Measurements from ENCODE around the gene AGA. TPM values are rescaled to one million over a fixed set of nuclear protein-coding genes. Genes with fewer than 3 reads are reported as not detected.
A peak's percentile ranks its signal among the peaks of the same experiment; 100 is the strongest.

The AGA gene
- total and polyA plus RNA-seq, 2 of the 13 experiments (the other 11 are each of a cell fraction or from before 2014, with no cell fraction given): 21.9 to 22.3 TPM

DNA sequence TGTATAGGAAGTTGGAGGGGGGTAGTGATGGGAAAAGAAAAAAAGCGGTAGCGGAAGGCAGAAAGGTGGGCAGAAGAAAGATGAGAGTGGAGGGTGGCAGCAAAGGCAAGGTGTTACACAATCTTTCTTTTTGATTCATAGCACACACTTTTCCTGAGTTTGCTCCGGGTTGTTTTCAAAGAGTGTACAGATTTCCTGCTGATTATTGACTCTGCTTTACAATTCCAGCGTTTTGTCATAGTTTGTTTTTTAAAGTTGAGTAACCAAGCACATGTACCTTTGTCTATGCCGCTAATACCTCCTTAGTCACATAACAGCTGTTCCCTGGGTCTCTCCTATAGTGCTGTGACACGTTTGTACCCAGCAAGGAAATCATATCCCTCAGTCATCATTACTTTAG is 50.3 kb downstream of the AGA start (continued):
- TF ChIP-seq POLR2G (IDR thresholded peaks at IDR 0.05; ENCODE audit: low read depth, low read length): no peak
- TF ChIP-seq, protein P1, sequence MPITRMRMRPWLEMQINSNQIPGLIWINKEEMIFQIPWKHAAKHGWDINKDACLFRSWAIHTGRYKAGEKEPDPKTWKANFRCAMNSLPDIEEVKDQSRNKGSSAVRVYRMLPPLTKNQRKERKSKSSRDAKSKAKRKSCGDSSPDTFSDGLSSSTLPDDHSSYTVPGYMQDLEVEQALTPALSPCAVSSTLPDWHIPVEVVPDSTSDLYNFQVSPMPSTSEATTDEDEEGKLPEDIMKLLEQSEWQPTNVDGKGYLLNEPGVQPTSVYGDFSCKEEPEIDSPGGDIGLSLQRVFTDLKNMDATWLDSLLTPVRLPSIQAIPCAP (CRISPR knock-in tag; IDR thresholded peaks at IDR 0.05; ENCODE audit: low read depth): no peak
- no peak for TF ChIP-seq SOX13 (IDR thresholded peaks at IDR 0.05)
- TF ChIP-seq SOX13 (CRISPR knock-in tag; conservative IDR thresholded peaks at IDR 0.05 in 1 of 2, IDR thresholded peaks at IDR 0.05 in 1 of 2): peak in 1 of 2 experiments; percentile 70; a peak in 2 of 4 replicates
- TF ChIP-seq ZNF546 (CRISPR knock-in tag; conservative IDR thresholded peaks at IDR 0.05): no peak
- TF ChIP-seq EHMT2 (IDR thresholded peaks at IDR 0.05; ENCODE audit: borderline replicate concordance, low read depth, low read length): no peak
- no peak for TF ChIP-seq ZNF598 (CRISPR knock-in tag; IDR thresholded peaks at IDR 0.05; ENCODE audit: borderline replicate concordance)
- no peak for TF ChIP-seq ARNT (IDR thresholded peaks at IDR 0.05)
- no peak for TF ChIP-seq KDM3A (CRISPR knock-in tag; IDR thresholded peaks at IDR 0.05; ENCODE audit: low read depth)
- TF ChIP-seq, protein P2, sequence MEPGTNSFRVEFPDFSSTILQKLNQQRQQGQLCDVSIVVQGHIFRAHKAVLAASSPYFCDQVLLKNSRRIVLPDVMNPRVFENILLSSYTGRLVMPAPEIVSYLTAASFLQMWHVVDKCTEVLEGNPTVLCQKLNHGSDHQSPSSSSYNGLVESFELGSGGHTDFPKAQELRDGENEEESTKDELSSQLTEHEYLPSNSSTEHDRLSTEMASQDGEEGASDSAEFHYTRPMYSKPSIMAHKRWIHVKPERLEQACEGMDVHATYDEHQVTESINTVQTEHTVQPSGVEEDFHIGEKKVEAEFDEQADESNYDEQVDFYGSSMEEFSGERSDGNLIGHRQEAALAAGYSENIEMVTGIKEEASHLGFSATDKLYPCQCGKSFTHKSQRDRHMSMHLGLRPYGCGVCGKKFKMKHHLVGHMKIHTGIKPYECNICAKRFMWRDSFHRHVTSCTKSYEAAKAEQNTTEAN (CRISPR knock-in tag; conservative IDR thresholded peaks at IDR 0.05): 0 out of 2 replicates have a peak, but pooled peaks have one; percentile 31
- TF ChIP-seq, protein P3, sequence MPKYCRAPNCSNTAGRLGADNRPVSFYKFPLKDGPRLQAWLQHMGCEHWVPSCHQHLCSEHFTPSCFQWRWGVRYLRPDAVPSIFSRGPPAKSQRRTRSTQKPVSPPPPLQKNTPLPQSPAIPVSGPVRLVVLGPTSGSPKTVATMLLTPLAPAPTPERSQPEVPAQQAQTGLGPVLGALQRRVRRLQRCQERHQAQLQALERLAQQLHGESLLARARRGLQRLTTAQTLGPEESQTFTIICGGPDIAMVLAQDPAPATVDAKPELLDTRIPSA (CRISPR knock-in tag; IDR thresholded peaks at IDR 0.05; ENCODE audit: borderline replicate concordance): no peak
- no peak for TF ChIP-seq ZNF563 (CRISPR knock-in tag; IDR thresholded peaks at IDR 0.05)
- no peak for TF ChIP-seq ZNF577 (CRISPR knock-in tag; IDR thresholded peaks at IDR 0.05; ENCODE audit: borderline replicate concordance, low read depth)
- TF ChIP-seq ZNF501 (CRISPR knock-in tag; IDR thresholded peaks at IDR 0.05): no peak
- TF ChIP-seq CHCHD3 (CRISPR knock-in tag; IDR thresholded peaks at IDR 0.05): no peak
- TF ChIP-seq, protein P4, sequence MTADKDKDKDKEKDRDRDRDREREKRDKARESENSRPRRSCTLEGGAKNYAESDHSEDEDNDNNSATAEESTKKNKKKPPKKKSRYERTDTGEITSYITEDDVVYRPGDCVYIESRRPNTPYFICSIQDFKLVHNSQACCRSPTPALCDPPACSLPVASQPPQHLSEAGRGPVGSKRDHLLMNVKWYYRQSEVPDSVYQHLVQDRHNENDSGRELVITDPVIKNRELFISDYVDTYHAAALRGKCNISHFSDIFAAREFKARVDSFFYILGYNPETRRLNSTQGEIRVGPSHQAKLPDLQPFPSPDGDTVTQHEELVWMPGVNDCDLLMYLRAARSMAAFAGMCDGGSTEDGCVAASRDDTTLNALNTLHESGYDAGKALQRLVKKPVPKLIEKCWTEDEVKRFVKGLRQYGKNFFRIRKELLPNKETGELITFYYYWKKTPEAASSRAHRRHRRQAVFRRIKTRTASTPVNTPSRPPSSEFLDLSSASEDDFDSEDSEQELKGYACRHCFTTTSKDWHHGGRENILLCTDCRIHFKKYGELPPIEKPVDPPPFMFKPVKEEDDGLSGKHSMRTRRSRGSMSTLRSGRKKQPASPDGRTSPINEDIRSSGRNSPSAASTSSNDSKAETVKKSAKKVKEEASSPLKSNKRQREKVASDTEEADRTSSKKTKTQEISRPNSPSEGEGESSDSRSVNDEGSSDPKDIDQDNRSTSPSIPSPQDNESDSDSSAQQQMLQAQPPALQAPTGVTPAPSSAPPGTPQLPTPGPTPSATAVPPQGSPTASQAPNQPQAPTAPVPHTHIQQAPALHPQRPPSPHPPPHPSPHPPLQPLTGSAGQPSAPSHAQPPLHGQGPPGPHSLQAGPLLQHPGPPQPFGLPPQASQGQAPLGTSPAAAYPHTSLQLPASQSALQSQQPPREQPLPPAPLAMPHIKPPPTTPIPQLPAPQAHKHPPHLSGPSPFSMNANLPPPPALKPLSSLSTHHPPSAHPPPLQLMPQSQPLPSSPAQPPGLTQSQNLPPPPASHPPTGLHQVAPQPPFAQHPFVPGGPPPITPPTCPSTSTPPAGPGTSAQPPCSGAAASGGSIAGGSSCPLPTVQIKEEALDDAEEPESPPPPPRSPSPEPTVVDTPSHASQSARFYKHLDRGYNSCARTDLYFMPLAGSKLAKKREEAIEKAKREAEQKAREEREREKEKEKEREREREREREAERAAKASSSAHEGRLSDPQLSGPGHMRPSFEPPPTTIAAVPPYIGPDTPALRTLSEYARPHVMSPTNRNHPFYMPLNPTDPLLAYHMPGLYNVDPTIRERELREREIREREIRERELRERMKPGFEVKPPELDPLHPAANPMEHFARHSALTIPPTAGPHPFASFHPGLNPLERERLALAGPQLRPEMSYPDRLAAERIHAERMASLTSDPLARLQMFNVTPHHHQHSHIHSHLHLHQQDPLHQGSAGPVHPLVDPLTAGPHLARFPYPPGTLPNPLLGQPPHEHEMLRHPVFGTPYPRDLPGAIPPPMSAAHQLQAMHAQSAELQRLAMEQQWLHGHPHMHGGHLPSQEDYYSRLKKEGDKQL (CRISPR knock-in tag; IDR thresholded peaks at IDR 0.05; ENCODE audit: low read depth): 0 out of 2 replicates have a peak, but pooled peaks have one; percentile 29
- no peak for TF ChIP-seq ZNF232 (CRISPR knock-in tag; IDR thresholded peaks at IDR 0.05; ENCODE audit: borderline replicate concordance)
- no peak for TF ChIP-seq ZNF891 (CRISPR knock-in tag; IDR thresholded peaks at IDR 0.05)
- no peak for TF ChIP-seq ZFP82 (CRISPR knock-in tag; IDR thresholded peaks at IDR 0.05; ENCODE audit: borderline replicate concordance)
- TF ChIP-seq ZNF850 (CRISPR knock-in tag; conservative IDR thresholded peaks at IDR 0.05): no peak
- TF ChIP-seq ZNF17 (CRISPR knock-in tag; IDR thresholded peaks at IDR 0.05): no peak
- TF ChIP-seq MXI1 (IDR thresholded peaks at IDR 0.05; ENCODE audit: borderline replicate concordance, low read depth, low read length): peak; percentile 58; the same call in 1 of the 3 replicates
- TF ChIP-seq ZNF335 (CRISPR knock-in tag; IDR thresholded peaks at IDR 0.05): no peak

All from HepG2 (cell line).